Kidney glomerular epithelial cell (primary cell): ENCODE data around the gene CALHM1.
"Not testable (repeated sequence)": the region's sequence is repeated elsewhere in the genome, so short reads cannot be mapped to it uniquely, and the experiment has no call there.

ENCODE experiments used
- DNase-seq: peaks from one replicate; lab custom pipeline; 2025; lab: John Stamatoyannopoulos, UW

CALHM1 gene

DNA sequence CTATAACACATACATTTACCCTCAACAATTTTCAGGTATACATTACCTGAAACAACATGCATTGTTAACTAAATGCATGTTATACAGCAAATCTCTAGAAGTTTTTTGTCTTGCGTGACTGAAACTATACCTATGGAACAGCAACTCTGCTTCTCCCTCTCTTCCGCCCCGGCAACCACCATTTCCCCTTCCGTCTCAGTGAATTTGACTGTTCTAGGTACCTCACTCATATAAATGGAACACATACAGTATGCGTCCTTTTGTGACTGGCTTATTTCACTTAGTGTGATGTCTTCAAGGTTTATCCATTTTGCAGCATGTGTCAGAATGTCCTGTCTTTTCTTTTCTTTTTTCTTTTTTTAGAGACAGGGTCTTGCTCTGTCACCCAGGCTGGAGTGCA lies 29.1 kb downstream of the CALHM1 start:
- DNase-seq, result no peak

DNA sequence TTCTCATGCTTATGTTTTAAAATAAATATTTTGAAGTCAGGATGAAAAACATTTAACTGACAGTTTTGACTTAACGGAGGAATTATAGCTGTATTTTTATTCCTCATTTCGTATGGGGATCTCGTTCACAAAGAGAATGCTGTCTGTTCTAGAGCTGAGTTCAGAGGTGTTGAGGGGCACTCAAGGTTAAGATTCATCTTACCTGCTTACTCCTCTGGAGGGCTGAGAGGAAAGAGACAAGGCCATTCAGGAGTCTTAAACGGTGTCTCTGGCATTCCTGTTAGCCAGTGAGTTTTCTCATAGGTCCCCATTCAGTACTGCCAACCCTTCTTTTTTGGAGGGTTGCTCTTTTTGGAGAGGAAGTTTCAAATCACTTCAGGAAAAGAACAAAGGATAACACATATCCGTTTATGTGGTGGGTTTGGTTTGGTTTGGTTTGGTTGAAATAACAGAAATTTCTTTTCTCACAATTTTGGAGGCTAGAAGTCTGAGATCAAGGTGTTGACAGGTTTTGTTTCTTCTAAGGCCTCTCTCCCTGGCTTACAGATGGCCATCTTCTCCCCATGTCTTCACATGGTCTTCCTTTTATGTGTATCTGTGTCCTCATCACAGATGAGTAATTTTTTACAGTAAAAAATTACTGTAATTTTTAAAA lies 29.6 kb downstream of the CALHM1 start:
- DNase-seq, result no peak

DNA sequence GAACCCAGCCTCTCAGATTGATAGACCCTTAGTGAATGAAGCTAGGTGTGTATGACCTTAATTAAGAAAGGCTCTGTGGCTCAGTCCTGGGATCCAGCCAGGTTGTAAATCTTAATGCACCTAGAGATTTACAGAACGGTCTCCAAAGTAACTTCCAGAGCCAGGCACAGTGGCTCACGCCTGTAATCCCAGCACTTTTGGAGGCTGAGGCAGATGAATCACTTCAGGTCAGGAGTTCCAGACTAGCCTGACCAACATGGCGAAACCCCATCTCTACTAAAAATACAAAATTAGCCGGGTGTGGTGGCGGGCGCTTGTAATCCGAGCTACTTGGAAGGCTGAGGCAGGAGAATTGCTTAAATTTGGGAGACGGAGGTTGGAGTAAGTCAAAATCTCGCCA lies 30.8 kb downstream of the CALHM1 start:
- no peak for DNase-seq

DNA sequence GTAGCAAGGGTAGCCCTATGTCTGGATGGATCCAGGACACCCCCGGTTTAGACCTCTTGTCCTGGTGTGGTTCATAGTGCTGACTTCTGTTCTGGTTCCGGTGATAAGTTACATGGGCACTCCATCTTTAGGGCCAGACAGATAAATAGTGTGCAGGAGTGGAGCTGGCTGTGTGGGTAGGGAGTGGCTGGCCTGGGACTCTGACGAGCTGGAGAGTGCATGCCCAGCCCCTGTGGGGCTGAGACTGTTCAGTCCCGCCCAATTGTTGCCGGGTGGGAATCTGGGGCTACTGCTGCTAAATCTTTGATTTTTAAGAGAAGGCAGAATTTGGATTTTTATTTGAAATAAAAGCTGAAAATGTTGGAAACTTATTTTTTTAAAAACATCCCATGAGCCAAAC lies 35.0 kb downstream of the CALHM1 start:
- no peak for DNase-seq

DNA sequence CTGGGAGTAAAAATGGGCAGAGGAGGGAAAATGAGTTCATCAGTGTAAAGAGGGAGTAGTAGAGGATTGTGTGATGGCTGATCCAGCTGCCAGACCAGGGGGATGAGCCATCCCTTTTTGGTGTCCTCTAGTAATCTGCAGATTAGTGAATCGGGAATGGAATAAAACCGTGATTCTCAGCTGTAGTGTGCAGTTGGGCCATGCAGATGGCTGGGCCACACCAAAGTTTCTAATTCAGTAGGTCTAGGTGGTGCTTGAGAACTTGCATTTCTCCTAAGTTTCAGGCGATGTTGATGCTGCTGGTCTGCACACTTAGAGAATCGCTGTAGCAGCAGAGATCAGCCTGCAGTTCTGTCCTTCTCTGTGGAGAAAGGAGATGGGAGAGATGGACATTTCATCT lies 39.6 kb downstream of the CALHM1 start:
- DNase-seq, result no peak

DNA sequence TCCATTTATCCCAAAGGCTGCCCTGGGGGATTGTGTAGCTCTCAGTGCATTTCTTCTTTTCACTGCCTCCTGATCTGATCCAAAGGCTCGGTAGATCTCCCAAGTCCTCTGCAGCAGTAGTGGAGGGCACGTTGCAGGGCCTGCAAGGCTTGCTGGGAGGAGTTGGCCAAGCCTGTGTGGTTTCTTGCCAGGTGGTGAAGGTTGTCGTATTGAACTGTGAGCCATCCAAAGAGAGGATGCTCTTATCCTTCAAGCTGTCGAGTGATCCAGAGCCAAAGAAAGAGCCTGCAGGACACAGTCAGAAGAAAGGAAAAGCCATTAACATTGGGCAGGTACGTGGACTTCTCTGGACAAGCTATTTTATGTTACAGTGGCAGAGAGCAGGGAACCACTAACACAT lies 41.1 kb downstream of the CALHM1 start:
- no peak for DNase-seq

DNA sequence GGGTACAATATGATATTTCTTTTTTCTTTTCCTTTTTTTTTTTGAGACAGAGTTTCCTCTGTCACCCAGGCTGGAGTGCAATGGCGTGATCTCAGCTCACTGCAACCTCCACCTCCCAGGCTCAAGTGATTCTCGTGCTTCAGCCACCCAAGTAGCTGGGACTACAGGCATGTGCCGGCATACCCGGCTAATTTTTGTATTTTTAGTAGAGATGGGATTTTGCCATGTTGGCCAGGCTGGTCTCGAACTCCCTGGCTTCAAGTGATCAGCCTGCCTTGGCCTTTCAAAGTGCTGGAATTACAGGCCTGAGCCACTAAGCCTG lies 41.6 kb downstream of the CALHM1 start:
- not testable (repeated sequence) for DNase-seq

DNA sequence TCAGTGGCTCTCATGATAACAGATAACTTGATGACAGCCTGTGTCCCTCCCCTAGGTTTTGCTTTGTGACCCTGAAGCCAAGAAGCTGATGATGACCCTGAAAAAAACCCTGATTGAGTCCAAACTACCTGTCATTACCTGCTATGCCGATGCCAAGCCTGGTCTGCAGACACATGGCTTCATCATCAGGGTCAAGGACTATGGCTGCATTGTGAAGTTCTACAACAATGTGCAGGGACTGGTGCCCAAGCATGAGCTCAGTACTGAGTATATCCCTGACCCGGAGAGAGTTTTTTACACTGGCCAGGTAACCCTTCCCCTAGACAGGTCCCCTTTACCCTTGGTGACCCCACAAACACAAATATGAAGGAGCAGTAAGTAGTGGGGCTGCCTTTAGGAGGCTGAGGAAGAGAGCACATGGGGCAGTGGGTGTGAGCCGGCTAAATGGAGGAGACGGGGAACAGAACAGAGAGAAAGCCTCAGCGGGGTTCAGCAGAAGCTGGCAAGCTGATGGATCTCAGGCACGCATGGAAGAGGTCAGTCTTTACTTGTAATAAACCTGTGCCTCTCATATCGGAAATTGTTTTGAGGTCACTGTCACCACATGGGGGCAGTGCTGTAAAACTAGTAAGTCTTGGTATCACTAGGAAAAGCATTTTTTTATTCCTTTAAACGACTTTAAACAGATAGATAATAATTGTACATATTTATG lies 42.1 kb downstream of the CALHM1 start:
- no peak for DNase-seq

DNA sequence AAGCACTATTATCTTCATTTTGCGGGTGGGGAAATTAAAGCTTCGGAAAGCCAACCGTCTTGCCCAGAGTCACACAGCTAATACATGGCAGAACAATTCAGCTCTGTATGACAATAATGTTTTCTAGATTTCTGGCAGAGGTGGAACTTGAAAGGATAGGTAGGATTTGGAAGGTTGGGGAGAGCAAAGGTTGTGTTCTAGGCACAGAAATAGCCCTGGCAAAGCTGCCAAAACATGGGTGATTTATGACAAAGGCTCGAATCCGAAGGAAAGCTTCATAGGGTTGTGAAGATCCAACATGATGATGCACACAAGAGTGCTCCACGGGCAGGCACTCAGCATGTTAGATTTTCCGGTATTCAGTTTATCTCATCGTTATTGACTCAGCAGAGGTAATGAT lies 43.1 kb downstream of the CALHM1 start:
- no peak for DNase-seq

DNA sequence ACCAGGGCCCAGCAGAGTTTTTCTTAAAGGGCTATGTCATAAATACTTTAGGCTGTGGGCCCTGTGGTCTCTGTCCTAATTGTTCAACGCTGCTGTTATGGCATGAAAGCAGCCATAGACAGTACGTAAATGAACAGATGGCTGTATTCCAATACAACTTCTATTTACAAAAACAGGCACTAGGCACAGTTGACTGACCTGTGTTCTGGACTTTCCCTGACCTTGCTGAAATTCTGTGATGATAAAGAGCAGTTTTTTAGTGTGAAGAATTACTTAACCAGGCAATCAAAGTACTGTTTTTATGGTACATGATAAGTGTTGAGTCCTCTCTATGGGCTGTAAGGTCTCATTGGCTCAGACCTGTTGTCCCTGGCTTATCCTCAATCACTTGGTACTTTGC lies 45.1 kb downstream of the CALHM1 start:
- DNase-seq, result no peak
